Activated T-helper 1 cell treated with anti-CD3 and anti-CD28 coated beads, Interleukin-12 subunit alpha, Interleukin-12 subunit beta, Interleukin-2, Interleukin-4 antibody, amounts not matched to agents 30 ng/mL and 10 ng/mL and 1 ng/mL, durations not matched to agents 14 hours and 24 hours and 36 hours (primary cell): ENCODE results near the gene PCDHGA7. TPM values are rescaled to one million over a fixed set of nuclear protein-coding genes. Genes with fewer than 3 reads are reported as not detected.
"Not testable (repeated sequence)": the region's sequence is repeated elsewhere in the genome, so short reads cannot be mapped to it uniquely, and the experiment has no call there.

Source experiments
- DNase-seq: peaks from one replicate; pipeline ENCODE4 v3.0.0; 2021; ENCODE audit warnings: low spot score
- H3K27ac Mint-ChIP-seq: one replicate; pipeline ENCODE4 v1.8.0; 2021; ENCODE audit warnings: mild to moderate bottlenecking, mixed read lengths
- H3K27me3 Mint-ChIP-seq: one replicate; pipeline ENCODE4 v1.8.0; 2022; ENCODE audit warnings: mild to moderate bottlenecking, moderate library complexity, mixed read lengths; ENCODE audit not compliant: insufficient read depth
- H3K36me3 Mint-ChIP-seq: one replicate; pipeline ENCODE4 v1.8.0; 2021; ENCODE audit warnings: low read depth, mixed read lengths
- H3K4me1 Mint-ChIP-seq: one replicate; pipeline ENCODE4 v1.8.0; 2021; ENCODE audit warnings: low read depth, mixed read lengths
- H3K4me3 Mint-ChIP-seq: one replicate; pipeline ENCODE4 v1.8.0; 2021; ENCODE audit warnings: mild to moderate bottlenecking, moderate library complexity, mixed read lengths
- H3K9me3 Mint-ChIP-seq: one replicate; pipeline ENCODE4 v1.8.0; 2021; ENCODE audit warnings: mixed read lengths
- intact Hi-C: fragments of 100-400 bp; cut with micrococcal nuclease; formaldehyde crosslinking; loops from one replicate; pipeline ENCODE4 v1.15.1; 2024
- total RNA-seq: library from RNA; stranded (reverse); gene quantifications from 2 replicates; pipeline ENCODE4 v1.2.3, GENCODE V29; 2022

The PCDHGA7 gene
- total RNA-seq, 1 donor from 2014 or later, result 0.16 TPM

DNA sequence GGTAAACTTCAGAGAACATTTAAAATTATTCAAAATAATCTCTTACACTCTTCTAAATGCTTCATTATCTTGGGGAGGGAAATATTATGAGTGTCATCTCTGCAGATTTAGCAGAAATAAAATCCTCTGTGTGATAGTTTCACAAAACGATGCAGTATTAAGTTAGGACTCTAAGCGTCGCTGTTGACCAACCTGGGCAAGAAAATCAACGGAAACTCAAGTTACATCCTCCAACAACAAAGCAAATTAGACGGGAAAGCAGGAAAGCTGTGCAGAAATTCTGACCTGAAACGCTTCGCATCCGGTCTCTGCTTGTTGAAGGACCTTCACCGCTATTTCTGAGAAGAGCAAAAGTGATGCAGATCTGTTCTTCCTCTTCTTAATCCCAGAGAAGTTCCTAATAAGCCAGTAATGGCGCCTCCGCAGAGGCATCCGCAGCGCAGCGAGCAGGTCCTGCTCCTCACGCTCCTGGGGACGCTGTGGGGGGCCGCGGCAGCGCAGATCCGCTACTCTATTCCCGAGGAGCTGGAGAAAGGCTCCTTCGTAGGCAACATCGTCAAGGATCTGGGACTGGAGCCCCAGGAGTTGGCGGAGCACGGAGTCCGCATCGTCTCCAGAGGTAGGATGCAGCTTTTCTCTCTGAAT, 8.7 kb upstream of the PCDHGA7 start, which contains the start of gene PCDHGA6:
Gene PCDHGA6, plus strand, starts transcription at position 219 of the 645 bp plus-strand sequence. Its CDS starts 193 bp downstream, at position 412.
- peaks cover 35% of the 10 kb centered on the region for H3K9me3 Mint-ChIP-seq
- no peaks in the 10 kb centered on the region for H3K4me1 Mint-ChIP-seq
- H3K27me3 Mint-ChIP-seq, result peaks cover 14% of the 10 kb centered on the region
- no peaks in the 10 kb centered on the region for H3K36me3 Mint-ChIP-seq
- H3K27ac Mint-ChIP-seq, result no peak within 1 kb of the TSS
- H3K4me3 Mint-ChIP-seq, result no peak within 1 kb of the TSS
- DNase-seq, result no peak
- intact Hi-C loops, result loop anchor here (5.0 kb wide), 1 partner anchor 39 kb away; the partner anchor contains the start of gene PCDHGA10

DNA sequence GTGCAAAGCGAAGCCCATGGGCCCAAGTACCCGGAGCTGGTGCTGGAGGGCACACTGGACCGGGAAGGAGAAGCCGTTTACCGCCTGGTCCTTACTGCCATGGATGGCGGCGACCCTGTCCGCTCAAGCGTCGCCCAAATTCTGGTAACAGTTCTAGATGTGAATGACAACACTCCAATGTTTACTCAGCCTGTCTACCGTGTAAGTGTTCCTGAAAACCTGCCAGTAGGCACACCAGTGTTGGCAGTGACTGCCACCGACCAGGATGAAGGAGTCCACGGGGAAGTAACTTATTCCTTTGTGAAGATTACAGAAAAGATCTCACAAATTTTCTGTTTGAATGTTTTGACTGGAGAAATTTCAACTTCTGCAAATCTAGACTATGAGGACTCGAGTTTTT, 7.9 kb upstream of the PCDHGA7 start:
- Mint-ChIP-seq H3K9me3 (peaks cover 35% of the 10 kb centered on the region), H3K27ac (no peak overlapping the region), H3K36me3 (no peaks in the 10 kb centered on the region), H3K4me3 (no peak overlapping the region), H3K27me3 (peaks cover 14% of the 10 kb centered on the region), H3K4me1 (no peaks in the 10 kb centered on the region)
- intact Hi-C loops, result loop anchor here (5.0 kb wide), 1 partner anchor 38 kb away; the partner anchor contains the start of gene PCDHGA10
- no peak for DNase-seq

DNA sequence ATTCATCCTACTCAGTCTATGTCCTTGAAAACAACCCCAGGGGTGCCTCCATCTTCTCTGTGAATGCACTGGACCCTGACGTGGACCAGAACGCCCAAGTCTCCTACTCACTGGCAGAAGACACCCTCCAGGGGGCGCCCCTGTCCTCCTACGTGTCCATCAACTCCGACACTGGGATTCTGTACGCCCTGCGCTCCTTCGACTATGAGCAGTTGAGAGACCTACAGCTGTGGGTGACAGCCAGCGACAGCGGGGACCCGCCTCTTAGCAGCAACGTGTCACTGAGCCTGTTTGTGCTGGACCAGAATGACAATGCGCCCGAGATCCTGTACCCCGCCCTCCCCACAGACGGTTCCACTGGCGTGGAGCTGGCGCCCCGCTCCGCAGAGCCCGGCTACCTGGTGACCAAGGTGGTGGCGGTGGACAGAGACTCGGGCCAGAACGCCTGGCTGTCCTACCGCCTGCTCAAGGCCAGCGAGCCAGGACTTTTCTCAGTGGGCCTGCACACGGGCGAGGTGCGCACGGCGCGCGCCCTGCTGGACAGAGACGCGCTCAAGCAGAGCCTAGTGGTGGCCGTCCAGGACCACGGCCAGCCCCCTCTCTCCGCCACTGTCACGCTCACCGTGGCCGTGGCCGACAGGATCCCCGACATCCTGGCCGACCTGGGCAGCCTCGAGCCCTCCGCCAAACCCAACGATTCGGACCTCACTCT, 6.9 kb upstream of the PCDHGA7 start:
- DNase-seq, H3K27me3 Mint-ChIP-seq, H3K36me3 Mint-ChIP-seq, H3K27ac Mint-ChIP-seq, intact Hi-C loops, H3K4me3 Mint-ChIP-seq, H3K4me1 Mint-ChIP-seq: not testable (repeated sequence)
- peaks cover 29% of the 10 kb centered on the region for H3K9me3 Mint-ChIP-seq

DNA sequence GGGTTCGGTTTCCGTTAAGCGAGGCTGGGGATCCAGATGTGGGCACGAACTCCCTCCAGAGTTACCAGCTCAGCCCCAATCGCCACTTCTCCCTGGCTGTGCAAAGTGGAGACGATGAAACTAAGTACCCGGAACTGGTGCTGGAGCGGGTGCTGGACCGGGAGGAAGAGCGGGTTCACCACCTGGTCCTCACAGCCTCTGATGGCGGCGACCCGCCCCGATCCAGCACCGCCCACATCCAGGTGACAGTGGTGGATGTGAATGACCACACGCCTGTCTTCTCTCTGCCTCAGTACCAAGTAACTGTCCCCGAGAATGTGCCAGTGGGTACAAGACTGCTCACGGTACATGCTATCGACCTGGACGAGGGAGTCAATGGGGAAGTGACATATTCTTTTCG, 803 bp downstream of the PCDHGA7 start:
- Mint-ChIP-seq H3K36me3 (no peaks in the 10 kb centered on the region), H3K4me1 (no peaks in the 10 kb centered on the region), H3K4me3 (peak overlapping the region; percentile 81), H3K9me3 (peaks cover 17% of the 10 kb centered on the region), H3K27me3 (peaks cover 3% of the 10 kb centered on the region), H3K27ac (no peak overlapping the region)
- no peak for DNase-seq
- intact Hi-C loops, result loop anchor here (5.0 kb wide), 1 partner anchor 46 kb away; the partner anchor contains the start of gene PCDHGA2

DNA sequence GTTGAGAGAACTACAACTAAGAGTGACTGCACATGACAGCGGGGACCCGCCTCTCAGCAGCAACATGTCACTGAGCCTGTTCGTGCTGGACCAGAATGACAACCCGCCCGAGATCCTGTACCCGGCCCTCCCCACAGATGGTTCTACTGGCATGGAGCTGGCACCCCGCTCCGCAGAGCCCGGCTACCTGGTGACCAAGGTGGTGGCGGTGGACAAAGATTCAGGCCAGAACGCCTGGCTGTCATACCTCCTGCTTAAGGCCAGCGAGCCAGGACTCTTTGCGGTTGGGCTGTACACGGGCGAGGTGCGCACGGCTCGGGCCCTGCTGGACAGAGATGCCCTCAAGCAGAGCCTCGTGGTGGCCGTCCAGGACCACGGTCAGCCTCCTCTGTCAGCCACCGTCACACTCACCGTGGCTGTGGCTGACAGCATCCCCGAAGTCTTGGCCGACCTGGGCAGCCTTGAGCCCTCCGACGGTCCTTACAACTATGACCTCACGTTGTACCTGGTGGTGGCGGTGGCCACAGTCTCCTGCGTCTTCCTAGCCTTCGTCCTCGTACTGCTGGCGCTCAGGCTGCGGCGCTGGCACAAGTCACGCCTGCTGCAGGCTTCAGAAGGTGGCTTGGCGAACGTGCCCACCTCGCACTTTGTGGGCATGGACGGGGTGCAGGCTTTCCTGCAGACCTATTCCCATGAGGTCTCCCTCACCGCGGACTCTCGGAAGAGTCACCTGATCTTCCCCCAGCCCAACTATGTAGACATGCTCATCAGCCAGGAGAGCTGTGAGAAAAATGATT, 2.1 kb downstream of the PCDHGA7 start:
- Mint-ChIP-seq H3K27me3 (peaks cover 3% of the 10 kb centered on the region), H3K4me3 (no peak overlapping the region), H3K36me3 (peaks cover 1% of the 10 kb centered on the region), H3K27ac (no peak overlapping the region), H3K4me1 (no peaks in the 10 kb centered on the region), H3K9me3 (peaks cover 25% of the 10 kb centered on the region)
- DNase-seq, result no peak
- intact Hi-C loops, result loop anchor here (5.0 kb wide), 2 partner anchors 38 to 47 kb away; partner anchors contain the start of genes PCDHGA11 and PCDHGA2

DNA sequence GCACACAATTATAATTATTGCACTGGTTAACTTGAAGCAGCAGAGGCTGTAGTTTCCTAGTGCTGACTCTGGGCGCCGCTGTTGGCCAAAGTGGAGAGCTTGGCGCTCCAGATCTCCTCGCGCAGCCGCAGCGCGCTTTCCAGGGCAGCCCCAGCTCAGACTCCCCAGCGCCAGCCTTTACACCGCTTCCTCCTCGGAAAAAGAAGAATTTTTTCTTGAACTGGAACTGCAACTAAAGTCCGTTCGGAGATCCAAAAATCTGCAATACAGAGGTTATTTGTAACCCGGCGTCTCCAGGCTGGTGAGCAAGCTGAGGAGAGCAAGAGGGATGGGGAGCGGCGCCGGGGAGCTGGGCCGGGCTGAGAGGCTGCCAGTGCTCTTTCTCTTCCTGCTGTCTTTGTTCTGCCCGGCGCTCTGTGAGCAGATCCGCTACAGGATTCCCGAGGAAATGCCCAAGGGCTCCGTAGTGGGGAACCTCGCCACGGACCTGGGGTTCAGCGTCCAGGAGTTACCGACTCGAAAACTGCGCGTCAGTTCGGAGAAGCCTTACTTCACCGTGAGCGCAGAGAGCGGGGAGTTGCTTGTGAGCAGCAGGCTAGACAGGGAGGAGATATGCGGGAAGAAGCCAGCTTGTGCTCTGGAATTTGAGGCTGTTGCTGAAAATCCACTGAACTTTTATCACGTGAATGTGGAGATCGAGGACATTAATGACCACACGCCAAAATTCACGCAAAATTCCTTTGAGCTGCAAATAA, 5.2 kb downstream of the PCDHGA7 start, which contains the start of gene PCDHGB4:
Gene PCDHGB4, plus strand, starts transcription at position 142 of the 755 bp plus-strand sequence. Its CDS starts 187 bp downstream, at position 329.
- intact Hi-C loops, result loop anchor here (5.0 kb wide), 1 partner anchor 35 kb away; the partner anchor contains the start of gene PCDHGA11
- Mint-ChIP-seq H3K4me3 (peak within 1 kb of the TSS; percentile 39), H3K9me3 (peaks cover 37% of the 10 kb centered on the region)
- H3K27ac Mint-ChIP-seq, H3K4me1 Mint-ChIP-seq, H3K27me3 Mint-ChIP-seq, DNase-seq, H3K36me3 Mint-ChIP-seq: not testable (repeated sequence)

DNA sequence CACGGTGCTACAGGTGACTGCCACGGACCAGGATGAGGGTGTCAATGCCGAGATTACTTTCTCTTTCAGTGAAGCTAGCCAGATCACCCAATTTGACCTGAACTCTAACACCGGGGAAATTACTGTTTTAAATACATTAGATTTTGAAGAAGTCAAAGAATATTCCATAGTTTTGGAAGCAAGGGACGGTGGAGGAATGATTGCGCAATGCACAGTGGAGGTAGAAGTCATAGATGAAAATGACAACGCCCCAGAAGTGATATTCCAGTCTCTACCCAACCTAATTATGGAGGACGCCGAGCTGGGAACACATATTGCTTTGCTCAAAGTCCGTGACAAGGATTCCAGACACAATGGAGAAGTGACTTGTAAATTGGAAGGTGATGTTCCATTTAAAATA, 6.1 kb downstream of the PCDHGA7 start:
- DNase-seq, result no peak
- H3K27ac Mint-ChIP-seq, result no peak overlapping the region
- intact Hi-C loops, result loop anchor here (5.0 kb wide), 1 partner anchor 34 kb away; the partner anchor contains the start of gene PCDHGA11
- peaks cover 38% of the 10 kb centered on the region for H3K9me3 Mint-ChIP-seq
- H3K27me3 Mint-ChIP-seq, result peaks cover 3% of the 10 kb centered on the region
- peaks cover 1% of the 10 kb centered on the region for H3K36me3 Mint-ChIP-seq
- no peaks in the 10 kb centered on the region for H3K4me1 Mint-ChIP-seq
- no peak overlapping the region for H3K4me3 Mint-ChIP-seq

DNA sequence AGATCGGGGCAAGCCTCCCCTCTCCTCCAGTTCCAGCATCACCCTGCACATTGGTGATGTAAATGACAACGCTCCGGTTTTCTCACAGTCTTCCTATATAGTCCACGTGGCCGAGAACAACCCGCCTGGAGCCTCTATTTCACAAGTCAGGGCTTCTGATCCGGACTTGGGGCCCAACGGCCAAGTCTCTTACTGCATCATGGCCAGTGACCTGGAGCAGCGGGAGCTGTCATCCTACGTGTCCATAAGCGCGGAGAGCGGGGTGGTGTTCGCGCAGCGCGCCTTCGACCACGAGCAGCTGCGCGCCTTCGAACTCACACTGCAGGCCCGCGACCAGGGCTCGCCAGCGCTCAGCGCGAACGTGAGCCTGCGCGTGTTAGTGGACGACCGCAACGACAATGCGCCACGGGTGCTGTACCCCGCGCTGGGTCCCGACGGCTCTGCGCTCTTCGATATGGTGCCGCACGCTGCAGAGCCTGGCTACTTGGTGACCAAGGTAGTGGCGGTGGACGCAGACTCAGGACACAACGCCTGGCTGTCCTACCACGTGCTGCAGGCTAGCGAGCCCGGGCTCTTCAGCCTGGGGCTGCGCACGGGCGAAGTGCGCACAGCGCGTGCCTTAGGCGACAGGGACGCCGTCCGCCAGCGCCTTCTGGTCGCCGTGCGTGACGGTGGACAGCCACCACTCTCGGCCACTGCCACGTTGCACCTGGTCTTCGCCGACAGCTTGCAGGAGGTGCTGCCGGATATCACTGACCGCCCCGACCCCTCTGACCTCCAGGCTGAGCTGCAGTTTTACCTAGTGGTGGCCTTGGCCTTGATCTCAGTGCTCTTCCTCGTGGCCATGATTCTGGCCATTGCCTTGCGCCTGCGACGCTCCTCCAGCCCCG, 6.9 kb downstream of the PCDHGA7 start:
- intact Hi-C loops, result loop anchor here (5.0 kb wide), 1 partner anchor 33 kb away; the partner anchor contains the start of gene PCDHGA11
- Mint-ChIP-seq H3K4me3 (no peak overlapping the region), H3K4me1 (no peaks in the 10 kb centered on the region), H3K9me3 (peaks cover 45% of the 10 kb centered on the region), H3K27ac (no peak overlapping the region), H3K27me3 (peaks cover 3% of the 10 kb centered on the region), H3K36me3 (peaks cover 1% of the 10 kb centered on the region)
- DNase-seq, result no peak

DNA sequence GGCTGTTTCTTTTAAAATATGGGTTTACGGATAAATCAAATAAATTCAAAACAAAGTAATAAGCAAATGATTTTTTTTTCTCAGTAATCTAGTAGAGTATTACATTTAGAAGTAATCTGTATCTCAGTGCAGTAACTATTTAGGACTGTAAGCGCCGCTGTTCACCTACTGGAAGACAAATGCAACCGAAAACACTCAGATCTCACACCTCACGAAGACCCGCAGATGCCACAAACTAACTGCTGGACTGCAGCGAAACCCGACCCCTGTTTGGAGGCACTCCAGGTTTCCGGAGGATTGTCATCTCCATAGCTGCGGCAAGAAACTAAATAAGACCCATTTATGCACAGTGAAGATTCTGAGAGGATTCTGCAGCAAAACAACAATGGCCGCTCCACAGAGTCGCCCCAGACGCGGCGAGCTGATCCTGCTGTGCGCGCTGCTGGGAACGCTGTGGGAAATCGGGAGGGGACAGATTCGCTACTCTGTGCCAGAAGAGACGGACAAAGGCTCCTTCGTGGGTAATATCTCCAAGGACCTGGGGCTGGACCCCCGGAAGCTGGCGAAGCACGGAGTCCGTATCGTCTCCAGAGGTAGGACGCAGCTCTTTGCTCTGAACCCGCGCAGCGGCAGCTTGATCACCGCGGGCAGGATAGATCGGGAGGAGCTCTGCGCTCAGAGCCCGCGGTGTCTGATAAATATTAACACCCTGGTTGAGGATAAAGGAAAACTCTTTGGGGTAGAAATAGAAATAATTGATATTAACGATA, 10.1 kb downstream of the PCDHGA7 start, which contains the start of gene PCDHGA8:
Gene PCDHGA8, plus strand, starts transcription at position 205 of the 770 bp plus-strand sequence. Its CDS starts 181 bp downstream, at position 386.
- H3K4me3 Mint-ChIP-seq, result no peak within 1 kb of the TSS
- H3K27ac Mint-ChIP-seq, result no peak within 1 kb of the TSS
- DNase-seq, result no peak
- H3K36me3 Mint-ChIP-seq, result peaks cover 1% of the 10 kb centered on the region
- peaks cover 8% of the 10 kb centered on the region for H3K27me3 Mint-ChIP-seq
- intact Hi-C loops, result no loop called here
- H3K4me1 Mint-ChIP-seq, result no peaks in the 10 kb centered on the region
- H3K9me3 Mint-ChIP-seq, result peaks cover 43% of the 10 kb centered on the region

DNA sequence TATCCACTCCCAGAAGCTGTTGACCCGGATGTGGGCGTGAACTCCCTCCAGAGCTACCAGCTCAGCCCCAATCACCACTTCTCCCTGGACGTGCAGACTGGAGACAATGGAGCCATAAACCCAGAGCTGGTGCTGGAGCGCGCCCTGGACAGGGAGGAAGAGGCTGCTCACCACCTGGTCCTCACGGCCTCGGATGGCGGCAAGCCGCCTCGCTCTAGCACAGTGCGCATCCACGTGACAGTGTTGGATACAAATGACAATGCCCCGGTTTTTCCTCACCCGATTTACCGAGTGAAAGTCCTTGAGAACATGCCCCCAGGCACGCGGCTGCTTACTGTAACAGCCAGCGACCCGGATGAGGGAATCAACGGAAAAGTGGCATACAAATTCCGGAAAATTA, 10.7 kb downstream of the PCDHGA7 start:
- Mint-ChIP-seq H3K4me1 (no peaks in the 10 kb centered on the region), H3K4me3 (no peak overlapping the region), H3K9me3 (peaks cover 43% of the 10 kb centered on the region), H3K36me3 (peaks cover 1% of the 10 kb centered on the region), H3K27me3 (peaks cover 8% of the 10 kb centered on the region), H3K27ac (no peak overlapping the region)
- DNase-seq, result no peak
- intact Hi-C loops, result no loop called here
